ENCODE data around the gene CYB5B. TPM values are rescaled to one million over a fixed set of nuclear protein-coding genes. Genes with fewer than 3 reads are reported as not detected.

The CYB5B gene
- total RNA-seq, 5 donors from 2014 or later (not counting 1 experiment from before 2014, with no cell fraction given): 42.9 to 62.0 (median 54.4) TPM

DNA sequence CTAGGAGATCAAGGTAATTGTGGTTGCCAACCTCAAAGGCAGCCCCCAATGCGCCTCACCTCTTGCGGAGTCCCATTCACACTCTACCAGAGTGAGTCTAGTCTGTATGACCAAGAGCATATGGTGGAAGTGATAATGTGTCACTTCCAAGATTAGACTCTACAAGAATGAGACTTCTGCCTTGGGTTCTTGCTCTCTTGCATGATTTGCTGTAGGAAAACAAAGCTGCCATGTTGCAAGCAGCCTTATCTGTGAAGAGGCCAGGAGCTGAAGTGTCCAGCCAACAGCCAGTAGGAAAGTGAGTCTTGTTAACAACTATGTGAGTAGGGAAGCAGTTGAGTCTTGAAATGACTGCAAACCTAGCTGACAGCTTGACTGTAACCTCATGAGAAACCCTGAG is 42.0 kb upstream of the CYB5B start:
- no peaks in the 10 kb centered on the region for H3K9me3 Mint-ChIP-seq
- no peak overlapping the region for H3K4me3 ChIP-seq (ENCODE audit: control insufficient read depth in 1 of 2, extremely low read depth in 1 of 2, low read length in 1 of 2)
- no peak for ATAC-seq (replicated peaks in 1 of 4)
- WGBS (ENCODE audit: insufficient coverage): no CpG with 5 or more reads among the region's 2 CpGs
- H3K27me3 Mint-ChIP-seq: no peaks in the 10 kb centered on the region
- peaks cover 42% of the 10 kb centered on the region for H3K36me3 Mint-ChIP-seq
- H3K27me3 ChIP-seq (replicated peaks in 1 of 2; ENCODE audit: control insufficient read depth in 2 of 2, extremely low read depth in 1 of 2, insufficient read depth in 2 of 2, low read length in 1 of 2): no peaks in the 10 kb centered on the region
- peak overlapping the region; percentile 28 to 41 for H3K27ac Mint-ChIP-seq
- H3K4me3 Mint-ChIP-seq: no peak overlapping the region
- peaks cover 8 to 14% of the 10 kb centered on the region in 2 experiments for H3K4me1 ChIP-seq (ENCODE audit: control insufficient read depth in 1 of 2, extremely low read depth in 1 of 2, insufficient read depth in 2 of 2, low read length in 2 of 2)
- peaks cover 39 to 55% (median 53%) of the 10 kb centered on the region in 3 donors for H3K4me1 Mint-ChIP-seq
- ChIA-PET CTCF (interaction anchor here in 1 of 2 donors (0.7 kb wide), 1 partner anchor 258 kb away, joined by 4 read pairs; no protein-coding TSS in a partner anchor), POLR2A (no interaction called here)
- no peak overlapping the region for H3K27ac ChIP-seq (ENCODE audit: low read length)
- H3K9me3 ChIP-seq: no peaks in the 10 kb centered on the region
- no peak for DNase-seq
- H3K36me3 ChIP-seq (ENCODE audit: control insufficient read depth in 2 of 2, extremely low read depth in 1 of 2, insufficient read depth in 1 of 2, low read length in 1 of 2): peaks cover 7 to 60% of the 10 kb centered on the region in 2 donors

DNA sequence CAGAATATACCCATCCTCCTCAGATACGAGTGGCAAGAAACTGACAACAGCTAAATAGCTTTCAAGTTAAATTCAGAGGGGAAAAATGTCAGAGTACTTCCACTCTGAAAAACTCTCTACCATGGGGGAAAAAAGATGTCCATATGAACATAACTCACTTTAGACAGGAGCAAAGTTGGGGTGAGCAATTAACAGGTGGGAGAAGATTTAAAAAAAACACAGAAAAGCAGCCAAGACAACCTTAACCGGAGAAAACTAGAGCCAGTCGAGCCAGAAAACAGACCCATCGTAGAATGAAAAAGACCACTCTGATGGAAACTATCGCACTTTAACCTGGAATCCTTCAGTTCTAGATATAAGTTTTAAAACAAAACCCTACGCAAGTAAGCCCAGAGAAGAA is 39.4 kb upstream of the CYB5B start:
- no peak for DNase-seq
- peak overlapping the region; percentile 64 to 69 for H3K4me3 ChIP-seq (ENCODE audit: control insufficient read depth in 1 of 2, extremely low read depth in 1 of 2, low read length in 1 of 2)

DNA sequence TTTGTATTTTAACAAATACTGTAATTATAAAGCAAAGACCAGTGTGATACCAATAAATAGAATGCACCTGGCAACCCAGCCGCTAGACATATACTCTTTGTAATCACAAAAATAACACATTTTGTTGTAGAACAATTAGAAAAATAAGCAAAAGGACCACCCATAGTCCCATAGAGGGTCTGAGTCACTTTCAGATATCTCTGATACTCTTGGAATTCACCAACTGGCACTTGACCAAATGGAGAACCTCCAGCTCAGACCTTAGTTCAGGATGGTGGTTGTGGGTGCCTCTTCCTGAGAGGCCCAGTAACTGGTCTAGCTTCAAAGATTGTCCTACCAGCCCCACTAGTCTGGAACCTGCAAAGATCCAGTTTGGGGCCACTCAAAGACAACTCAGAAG is 37.8 kb upstream of the CYB5B start:
- Mint-ChIP-seq H3K4me1 (peaks cover 31 to 39% (median 32%) of the 10 kb centered on the region in 3 donors), H3K36me3 (peaks cover 19% of the 10 kb centered on the region), H3K9me3 (no peaks in the 10 kb centered on the region), H3K4me3 (peak overlapping the region; percentile 85 to 94 (median 89)), H3K27ac (peak overlapping the region; percentile 93 to 97), H3K27me3 (no peaks in the 10 kb centered on the region)
- no peak overlapping the region for H3K4me3 ChIP-seq (ENCODE audit: control insufficient read depth in 1 of 2, extremely low read depth in 1 of 2, low read length in 1 of 2)
- POLR2A ChIA-PET: no interaction called here
- CTCF ChIA-PET: interaction anchor here in 1 of 2 donors (0.8 to 1.2 kb wide), 2 partner anchors 9 to 10 kb away, joined by 3 to 4 read pairs; no protein-coding TSS in a partner anchor
- no peak for ATAC-seq (replicated peaks in 1 of 4)
- DNase-seq: no peak
- peaks cover 0 to 25% of the 10 kb centered on the region in 2 donors for H3K36me3 ChIP-seq (ENCODE audit: control insufficient read depth in 2 of 2, extremely low read depth in 1 of 2, insufficient read depth in 1 of 2, low read length in 1 of 2)
- no peaks in the 10 kb centered on the region for H3K9me3 ChIP-seq
- H3K27ac ChIP-seq (ENCODE audit: low read length): no peak overlapping the region
- H3K27me3 ChIP-seq (replicated peaks in 1 of 2; ENCODE audit: control insufficient read depth in 2 of 2, extremely low read depth in 1 of 2, insufficient read depth in 2 of 2, low read length in 1 of 2): no peaks in the 10 kb centered on the region
- 100% methylated on average over 1 of the region's 1 CpG for WGBS (ENCODE audit: insufficient coverage)
- peaks cover 8 to 14% of the 10 kb centered on the region in 2 experiments for H3K4me1 ChIP-seq (ENCODE audit: control insufficient read depth in 1 of 2, extremely low read depth in 1 of 2, insufficient read depth in 2 of 2, low read length in 2 of 2)

More for the DNA sequence above, 39.4 kb upstream of the CYB5B start:
- ChIA-PET CTCF (no interaction called here), POLR2A (interaction anchor here in 1 of 2 donors (0.5 kb wide), 1 partner anchor 1218 kb away, joined by 3 read pairs; no protein-coding TSS in a partner anchor)
- peaks cover 22% of the 10 kb centered on the region for H3K36me3 Mint-ChIP-seq
- Histone ChIP-seq H3K27ac (ENCODE audit: low read length) (peak overlapping the region; percentile 78), H3K27me3 (replicated peaks in 1 of 2; ENCODE audit: control insufficient read depth in 2 of 2, extremely low read depth in 1 of 2, insufficient read depth in 2 of 2, low read length in 1 of 2) (no peaks in the 10 kb centered on the region), H3K9me3 (no peaks in the 10 kb centered on the region), H3K4me1 (ENCODE audit: control insufficient read depth in 1 of 2, extremely low read depth in 1 of 2, insufficient read depth in 2 of 2, low read length in 2 of 2) (peaks cover 8 to 14% of the 10 kb centered on the region in 2 experiments), H3K36me3 (ENCODE audit: control insufficient read depth in 2 of 2, extremely low read depth in 1 of 2, insufficient read depth in 1 of 2, low read length in 1 of 2) (peaks cover 4 to 38% of the 10 kb centered on the region in 2 donors)
- ATAC-seq (replicated peaks in 1 of 4): no peak
- H3K9me3 Mint-ChIP-seq: no peaks in the 10 kb centered on the region
- 3% methylated on average over 4 of the region's 6 CpGs for WGBS (ENCODE audit: insufficient coverage)
- H3K4me3 Mint-ChIP-seq: peak overlapping the region; percentile 85 to 94 (median 89)
- peak overlapping the region; percentile 90 to 96 for H3K27ac Mint-ChIP-seq
- H3K27me3 Mint-ChIP-seq: no peaks in the 10 kb centered on the region
- H3K4me1 Mint-ChIP-seq: peaks cover 34 to 39% (median 38%) of the 10 kb centered on the region in 3 donors

DNA sequence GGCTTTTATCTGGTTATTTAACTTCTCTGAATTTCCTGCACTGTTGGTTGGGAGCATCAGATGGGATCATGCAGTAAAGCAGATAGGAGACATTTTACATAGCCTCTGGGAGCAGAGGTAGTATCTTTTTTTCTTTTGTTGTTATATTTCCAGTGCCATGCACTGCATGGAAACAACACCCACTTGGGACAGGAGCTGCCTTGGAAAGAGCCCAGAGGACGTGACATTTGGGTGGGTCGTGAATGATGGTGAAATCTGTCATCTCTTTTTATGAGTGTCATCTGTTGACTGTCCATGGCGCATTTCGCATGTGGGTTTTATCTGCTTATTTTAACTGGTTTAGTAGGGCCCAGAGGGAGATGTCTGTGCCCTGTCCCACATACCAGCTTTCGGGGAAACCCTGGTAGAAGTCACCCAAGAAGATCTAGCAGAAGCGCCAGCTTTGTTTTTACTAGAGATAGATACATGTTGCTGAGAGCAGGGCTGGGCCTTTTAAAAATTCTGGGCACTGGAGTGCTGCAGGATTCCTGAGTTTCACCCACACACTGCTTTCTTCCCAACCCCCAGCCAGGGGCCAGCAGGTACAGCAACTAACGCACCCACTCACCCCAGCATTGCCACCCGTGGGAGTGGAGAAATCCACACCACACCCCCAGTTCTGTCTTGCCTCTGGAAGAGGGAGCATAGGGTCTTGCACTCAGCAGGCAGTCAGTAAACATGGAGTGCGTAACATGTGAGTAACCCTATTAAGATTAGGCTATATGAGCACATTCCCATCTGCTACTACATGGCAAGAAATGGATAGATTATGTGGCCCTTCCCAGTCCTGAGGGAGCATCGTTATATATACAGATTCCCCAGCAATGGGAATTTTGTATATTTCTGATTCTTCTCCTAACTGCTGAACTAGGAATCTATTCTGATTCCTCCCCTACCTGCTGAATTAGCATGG is 30.2 kb upstream of the CYB5B start:
- Histone ChIP-seq H3K4me1 (ENCODE audit: control insufficient read depth in 1 of 2, extremely low read depth in 1 of 2, insufficient read depth in 2 of 2, low read length in 2 of 2) (no peaks in the 10 kb centered on the region), H3K27ac (ENCODE audit: low read length) (no peak overlapping the region), H3K36me3 (ENCODE audit: control insufficient read depth in 2 of 2, extremely low read depth in 1 of 2, insufficient read depth in 1 of 2, low read length in 1 of 2) (no peaks in the 10 kb centered on the region), H3K4me3 (ENCODE audit: control insufficient read depth in 1 of 2, extremely low read depth in 1 of 2, low read length in 1 of 2) (no peak overlapping the region), H3K27me3 (replicated peaks in 1 of 2; ENCODE audit: control insufficient read depth in 2 of 2, extremely low read depth in 1 of 2, insufficient read depth in 2 of 2, low read length in 1 of 2) (peaks cover 0 to 2% of the 10 kb centered on the region in 2 experiments), H3K9me3 (no peaks in the 10 kb centered on the region)
- Mint-ChIP-seq H3K36me3 (no peaks in the 10 kb centered on the region), H3K27me3 (no peaks in the 10 kb centered on the region), H3K27ac (no peak overlapping the region), H3K4me3 (no peak overlapping the region), H3K9me3 (no peaks in the 10 kb centered on the region), H3K4me1 (peaks cover 0 to 6% (median 5%) of the 10 kb centered on the region in 3 donors)
- no peak for ATAC-seq (replicated peaks in 1 of 4)
- ChIA-PET CTCF (interaction anchor here (0.5 to 2.6 kb wide), 3 partner anchors 17 to 361 kb away, joined by 3 to 16 read pairs (median 3); partner anchors contain the start of gene NOB1 (in 1 of the 2)), POLR2A (no interaction called here)
- no peak for DNase-seq
- 89% methylated on average over 5 of the region's 10 CpGs for WGBS (ENCODE audit: insufficient coverage)

DNA sequence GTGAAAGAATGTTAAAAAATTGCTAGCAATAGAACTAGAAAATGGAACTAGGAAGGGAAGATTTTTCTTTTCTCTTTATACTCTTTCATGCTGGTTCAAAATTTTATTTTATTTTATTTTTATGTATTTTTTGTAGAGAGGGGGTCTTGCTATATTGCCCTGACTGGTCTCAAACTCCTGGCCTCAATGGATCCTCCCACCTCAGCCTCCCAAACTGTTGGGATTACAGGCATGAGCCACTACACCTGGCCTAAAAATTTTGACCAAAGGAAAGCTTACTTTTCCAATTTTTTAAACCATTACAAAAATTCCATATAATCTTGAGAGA is 28.6 kb upstream of the CYB5B start:
- no peak overlapping the region for H3K27ac ChIP-seq (ENCODE audit: low read length)
- no peaks in the 10 kb centered on the region for H3K27me3 Mint-ChIP-seq
- peaks cover 0 to 6% (median 5%) of the 10 kb centered on the region in 3 donors for H3K4me1 Mint-ChIP-seq
- H3K27me3 ChIP-seq (replicated peaks in 1 of 2; ENCODE audit: control insufficient read depth in 2 of 2, extremely low read depth in 1 of 2, insufficient read depth in 2 of 2, low read length in 1 of 2): peaks cover 0 to 4% of the 10 kb centered on the region in 2 experiments
- H3K4me3 ChIP-seq (ENCODE audit: control insufficient read depth in 1 of 2, extremely low read depth in 1 of 2, low read length in 1 of 2): no peak overlapping the region
- H3K4me3 Mint-ChIP-seq: no peak overlapping the region
- POLR2A ChIA-PET: interaction anchor here in 1 of 2 donors (0.5 to 0.7 kb wide), 2 partner anchors 54 to 269 kb away, joined by 3 read pairs; no protein-coding TSS in a partner anchor
- no peak overlapping the region for H3K27ac Mint-ChIP-seq
- no peak for ATAC-seq (replicated peaks in 1 of 4)
- no peak for DNase-seq
- CTCF ChIA-PET: interaction anchor here (0.6 to 2.6 kb wide), 21 partner anchors 9 to 359 kb away, joined by 3 to 16 read pairs (median 4); partner anchors contain the start of genes NOB1 (in 1 of the 2) and TERF2 (in 1 of the 2)
- no peaks in the 10 kb centered on the region for H3K36me3 Mint-ChIP-seq
- H3K9me3 ChIP-seq: no peaks in the 10 kb centered on the region
- no peaks in the 10 kb centered on the region for H3K9me3 Mint-ChIP-seq
- no peaks in the 10 kb centered on the region for H3K4me1 ChIP-seq (ENCODE audit: control insufficient read depth in 1 of 2, extremely low read depth in 1 of 2, insufficient read depth in 2 of 2, low read length in 2 of 2)
- H3K36me3 ChIP-seq (ENCODE audit: control insufficient read depth in 2 of 2, extremely low read depth in 1 of 2, insufficient read depth in 1 of 2, low read length in 1 of 2): no peaks in the 10 kb centered on the region
